Right lobe of liver (tissue), 6 donors: ENCODE results near the gene PRR5L. TPM values are rescaled to one million over a fixed set of nuclear protein-coding genes. Genes with fewer than 3 reads are reported as not detected.

Source experiments
- ATAC-seq, 4 donors: fragments of 200-7000 bp; cut with Tn5 transposase; one replicate each; pipeline ENCODE4 v1.9.1; 2020; ENCODE audit warnings: mild to moderate bottlenecking in 4 of 4, moderate library complexity in 4 of 4
- DNase-seq, 3 donors: peaks; one replicate each; pipeline ENCODE4 v3.0.0-alpha.2; 2020
- H3K27ac ChIP-seq, 3 donors: fragments of 200-600 bp; one replicate each; pipeline ENCODE4 v1.8.0; 2022
- H3K27me3 ChIP-seq, 2 donors: fragments of 200-600 bp; one replicate each; pipeline ENCODE4 v1.8.0; 2022
- H3K36me3 ChIP-seq, 4 donors: fragments of 200-600 bp; sonication (generic) in 1 of 4; one replicate each; pipeline versions ENCODE4 v1.5.1 to v1.8.0; 2017 to 2022; ENCODE audit warnings: control low read depth in 1 of 4
- H3K4me1 ChIP-seq, 4 donors: fragments of 200-600 bp; sonication (generic) in 1 of 4; one replicate each; pipeline versions ENCODE4 v1.5.1 to v1.8.0; 2017 to 2022; ENCODE audit warnings: control low read depth in 1 of 4
- H3K4me3 ChIP-seq, 3 donors: fragments of 200-600 bp; one replicate each; pipeline ENCODE4 v1.8.0; 2022
- H3K9me3 ChIP-seq, 4 donors: fragments of 200-600 bp; sonication (generic) in 1 of 4; one replicate each; pipeline versions ENCODE4 v1.5.1 to v1.8.0; 2017 to 2022; ENCODE audit warnings: control low read depth in 1 of 4
- CTCF ChIP-seq, 4 donors: fragments of 200-600 bp in 3 of 4; fragments of 450-650 bp in 1 of 4; IDR thresholded peaks; one replicate each; pipeline versions ENCODE4 v1.5.1 to v1.8.0; 2016 to 2022; ENCODE audit warnings: antibody characterized with exemption in 4 of 4, mild to moderate bottlenecking in 2 of 4
- POLR2A ChIP-seq: fragments of 450-650 bp; IDR thresholded peaks from one replicate; pipeline ENCODE4 v1.6.1; 2017; ENCODE audit warnings: antibody characterized with exemption, mild to moderate bottlenecking
- WGBS: methylation state at CpG from one replicate; pipeline ENCODE4 v1.1.6; 2018; ENCODE audit warnings: low coverage, low lambda C conversion rate; ENCODE audit not compliant: insufficient coverage; ENCODE audit errors: missing lambda C conversion rate; 5-methylcytosine and 5-hydroxymethylcytosine counted together
- intact Hi-C, 2 donors: fragments of 100-400 bp; cut with DNase I; formaldehyde crosslinking; loops; one replicate each; pipeline versions ENCODE4 v1.11.2 to v1.14.1; 2022
- total RNA-seq, 6 experiments: library from RNA; depleted of rRNA in 2 of 6; stranded (reverse); fragments of >200 nt in 2 of 6; fragmentation: NEBNext Ultra II Directional in 3 of 6; extraction: Animal tissue kit (Norgen Biotek cat#: 25700) in 3 of 6; gene quantifications; one replicate each; pipeline versions ENCODE4 v1.1.0 to v1.2.4, GENCODE V29; 2016 to 2023
- donor health status: DM: no; HTN: yes; CAD: no.
- donor health status: DM: no; HTN: no; CAD: no.
- donor health status: DM: no; HTN: no; CAD: no.
- donor health status: DM: no; HTN: yes; CAD: no.
- donor health status: DM: no; HTN: yes; CAD: no.

PRR5L gene
- total RNA-seq, 6 experiments from 2014 or later, result 2.2 to 4.5 (median 2.3) TPM

DNA sequence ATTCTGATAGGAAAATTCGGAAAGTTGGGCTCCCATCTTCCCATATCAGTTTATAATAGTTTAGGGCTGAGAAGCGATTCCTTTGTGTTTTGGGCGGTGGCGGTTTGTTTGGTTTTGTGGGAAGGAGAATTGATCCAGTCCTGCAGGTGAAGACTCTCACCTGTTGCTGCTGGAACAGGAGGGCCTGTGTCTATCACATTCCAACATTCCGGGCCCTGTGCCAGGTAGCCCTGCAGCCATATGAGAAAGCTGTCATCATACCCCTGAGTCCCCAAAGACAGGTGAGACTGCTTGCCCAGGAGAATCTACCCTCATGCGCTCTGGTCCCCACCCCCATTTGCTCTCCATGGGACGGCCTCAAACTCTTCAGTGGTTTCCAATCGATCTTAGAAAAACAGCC lies 151.9 kb downstream of the PRR5L start:
- no peak for ATAC-seq
- DNase-seq, result no peak

GRCh38 chr11:36449561-36450096 lies 153.5 kb downstream of the PRR5L start:
- ATAC-seq (no peak), DNase-seq (no peak)
- H3K4me1 ChIP-seq, result no peaks in the 10 kb centered on the region
- H3K27ac ChIP-seq, result no peak overlapping the region
- H3K36me3 ChIP-seq, result no peaks in the 10 kb centered on the region
- H3K27me3 ChIP-seq, result no peaks in the 10 kb centered on the region
- intact Hi-C loops, result no loop called here
- TF ChIP-seq CTCF (IDR thresholded peaks at IDR 0.05) (no peak), POLR2A (no peak)
- H3K9me3 ChIP-seq, result no peaks in the 10 kb centered on the region
- peak overlapping the region in 2 of 3 donors; percentile 10 to 19 for H3K4me3 ChIP-seq
- 38% methylated on average over 1 of the region's 5 CpGs for WGBS

More for the DNA sequence above, 151.9 kb downstream of the PRR5L start:
- intact Hi-C loops, result no loop called here
- Histone ChIP-seq H3K27ac (no peak overlapping the region), H3K36me3 (no peaks in the 10 kb centered on the region), H3K27me3 (no peaks in the 10 kb centered on the region), H3K4me1 (no peaks in the 10 kb centered on the region), H3K4me3 (no peak overlapping the region), H3K9me3 (no peaks in the 10 kb centered on the region)
- WGBS, result 81% methylated on average over 5 of the region's 8 CpGs
- TF ChIP-seq CTCF (IDR thresholded peaks at IDR 0.05), result no peak
- TF ChIP-seq POLR2A, result no peak

GRCh38 chr11:36450110-36450572 lies 154.1 kb downstream of the PRR5L start:
- peak overlapping the region in 2 of 3 donors; percentile 10 to 19 for H3K4me3 ChIP-seq
- H3K4me1 ChIP-seq, result no peaks in the 10 kb centered on the region
- H3K27me3 ChIP-seq, result no peaks in the 10 kb centered on the region
- H3K36me3 ChIP-seq, result no peaks in the 10 kb centered on the region
- H3K27ac ChIP-seq, result no peak overlapping the region
- no peaks in the 10 kb centered on the region for H3K9me3 ChIP-seq
- DNase-seq (no peak), ATAC-seq (peak; percentile 76 to 88 (median 82))
- WGBS, result 15% methylated on average over 3 of the region's 3 CpGs
- intact Hi-C loops, result no loop called here
- TF ChIP-seq CTCF (IDR thresholded peaks at IDR 0.05), result no peak
- no peak for TF ChIP-seq POLR2A

DNA sequence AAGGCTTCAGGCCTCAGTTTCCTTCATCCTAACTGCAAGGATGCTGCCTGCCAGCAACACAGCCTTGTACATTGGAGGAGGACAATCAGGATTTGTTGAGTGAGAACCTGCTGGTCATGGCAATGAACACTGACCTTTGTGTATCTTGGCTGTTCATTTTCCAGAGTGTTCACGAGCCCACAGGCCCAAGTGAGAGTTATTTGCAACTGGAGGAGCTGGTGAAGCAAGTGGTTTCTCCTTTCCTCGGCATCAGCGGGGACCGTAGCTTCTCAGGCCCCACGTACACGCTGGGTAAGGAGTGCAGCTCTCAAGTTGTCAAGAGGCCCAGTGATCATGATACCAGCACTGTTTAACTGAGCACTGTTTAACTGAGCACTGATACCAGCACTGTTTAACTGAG lies 155.0 kb downstream of the PRR5L start:
- Histone ChIP-seq H3K27me3 (no peaks in the 10 kb centered on the region), H3K27ac (no peak overlapping the region), H3K4me1 (no peaks in the 10 kb centered on the region), H3K4me3 (no peak overlapping the region), H3K9me3 (no peaks in the 10 kb centered on the region), H3K36me3 (no peaks in the 10 kb centered on the region)
- no CpG with 5 or more reads among the region's 6 CpGs for WGBS
- ATAC-seq (no peak), DNase-seq (no peak)
- TF ChIP-seq CTCF (IDR thresholded peaks at IDR 0.05), result no peak
- TF ChIP-seq POLR2A, result no peak
- intact Hi-C loops, result no loop called here
